ENCODE results near the gene PLA2G12B. TPM values are rescaled to one million over a fixed set of nuclear protein-coding genes. Genes with fewer than 3 reads are reported as not detected.

Gene PLA2G12B
- total RNA-seq, 1 donor from 2014 or later, result 3.8 TPM

GRCh38 chr10:72888151-72888638 is 66.4 kb downstream of the PLA2G12B start:
- Mint-ChIP-seq H3K4me3 (ENCODE audit: low read depth) (no peak overlapping the region), H3K27ac (no peak overlapping the region), H3K27me3 (no peaks in the 10 kb centered on the region), H3K9me3 (ENCODE audit: low read depth) (no peaks in the 10 kb centered on the region), H3K36me3 (ENCODE audit: insufficient read depth) (peaks cover 26% of the 10 kb centered on the region), H3K4me1 (ENCODE audit: low read depth) (peaks cover 3% of the 10 kb centered on the region)
- TF ChIP-seq CTCF (IDR thresholded peaks at IDR 0.05; ENCODE audit: unreplicated experiment), result no peak
- DNase-seq (ENCODE audit: low spot score, unreplicated experiment), result no peak

GRCh38 chr10:72887043-72887442 is 67.6 kb downstream of the PLA2G12B start:
- no peaks in the 10 kb centered on the region for H3K27me3 Mint-ChIP-seq
- peaks cover 35% of the 10 kb centered on the region for H3K36me3 Mint-ChIP-seq (ENCODE audit: insufficient read depth)
- H3K27ac Mint-ChIP-seq, result peak overlapping the region; percentile 63
- H3K4me3 Mint-ChIP-seq (ENCODE audit: low read depth), result no peak overlapping the region
- no peak for DNase-seq (ENCODE audit: low spot score, unreplicated experiment)
- H3K4me1 Mint-ChIP-seq (ENCODE audit: low read depth), result peaks cover under 1% of the 10 kb centered on the region
- H3K9me3 Mint-ChIP-seq (ENCODE audit: low read depth), result peaks cover 5% of the 10 kb centered on the region
- TF ChIP-seq CTCF (IDR thresholded peaks at IDR 0.05; ENCODE audit: unreplicated experiment), result no peak

- Mint-ChIP-seq H3K9me3 (ENCODE audit: low read depth) (peaks cover 7% of the 10 kb centered on the region), H3K36me3 (ENCODE audit: insufficient read depth) (peaks cover 39% of the 10 kb centered on the region), H3K27ac (no peak overlapping the region), H3K27me3 (no peaks in the 10 kb centered on the region), H3K4me1 (ENCODE audit: low read depth) (no peaks in the 10 kb centered on the region), H3K4me3 (ENCODE audit: low read depth) (no peak overlapping the region)
- DNase-seq (ENCODE audit: low spot score, unreplicated experiment), result no peak
- no peak for TF ChIP-seq CTCF (IDR thresholded peaks at IDR 0.05; ENCODE audit: unreplicated experiment)
Measured at GRCh38 chr10:72886621-72887020, 68.0 kb downstream of the PLA2G12B start.

- H3K9me3 Mint-ChIP-seq (ENCODE audit: low read depth), result peaks cover 7% of the 10 kb centered on the region
- DNase-seq (ENCODE audit: low spot score, unreplicated experiment), result no peak
- no peaks in the 10 kb centered on the region for H3K4me1 Mint-ChIP-seq (ENCODE audit: low read depth)
- no peak overlapping the region for H3K4me3 Mint-ChIP-seq (ENCODE audit: low read depth)
- H3K27me3 Mint-ChIP-seq, result no peaks in the 10 kb centered on the region
- no peak overlapping the region for H3K27ac Mint-ChIP-seq
- H3K36me3 Mint-ChIP-seq (ENCODE audit: insufficient read depth), result peaks cover 41% of the 10 kb centered on the region
- TF ChIP-seq CTCF (IDR thresholded peaks at IDR 0.05; ENCODE audit: unreplicated experiment), result no peak
Measured at GRCh38 chr10:72885953-72886352, 68.7 kb downstream of the PLA2G12B start.

Other genes starting within 250 kb of the PLA2G12B start
- 1.1 TPM in 2 replicates for gene OIT3, start 61.1 kb downstream of the PLA2G12B start, total RNA-seq
- 25.4 TPM in 2 replicates for gene P4HA1, start 142.1 kb upstream of the PLA2G12B start, total RNA-seq
- gene NUDT13, start 155.6 kb upstream of the PLA2G12B start, total RNA-seq, result 3.7 and 3.8 TPM in 2 replicates
- 28.8 and 29.7 TPM in 2 replicates for gene ECD, start 213.2 kb upstream of the PLA2G12B start, total RNA-seq
- gene FAM149B1, start 213.3 kb upstream of the PLA2G12B start, total RNA-seq, result 35.3 and 35.9 TPM in 2 replicates

Measured in progenitor cell of endocrine pancreas (in vitro differentiated cells).